Neural progenitor cell (in vitro differentiated cells): ENCODE data around the gene CFAP44. TPM values are rescaled to one million over a fixed set of nuclear protein-coding genes. Genes with fewer than 3 reads are reported as not detected.
"Not testable (repeated sequence)": the region's sequence is repeated elsewhere in the genome, so short reads cannot be mapped to it uniquely, and the experiment has no call there.

Source experiments
- DNase-seq: peaks from one replicate; pipeline ENCODE4 v3.0.0-alpha.2; 2016; ENCODE audit warnings: low spot score
- H2AFZ ChIP-seq: fragments of 200-600 bp; sonication (generic); replicated peaks from 2 replicates; pipeline ENCODE4 v1.6.1; 2016; ENCODE audit warnings: antibody characterized with exemption
- H3F3A ChIP-seq: fragments of 200-600 bp; sonication (generic); 2 replicates; pipeline ENCODE4 v1.6.1; 2016; ENCODE audit warnings: antibody characterized with exemption, low read depth
- H3K27ac ChIP-seq: fragments of 200-600 bp; sonication (generic); 2 replicates; pipeline ENCODE4 v1.5.1; 2016; ENCODE audit warnings: mild to moderate bottlenecking
- H3K27me3 ChIP-seq: fragments of 200-600 bp; sonication (generic); 2 replicates; pipeline ENCODE4 v1.6.1; 2016; ENCODE audit warnings: mild to moderate bottlenecking, moderate library complexity
- H3K36me3 ChIP-seq: fragments of 200-600 bp; sonication (generic); 2 replicates; pipeline ENCODE4 v1.5.1; 2016
- H3K4me1 ChIP-seq: fragments of 200-600 bp; sonication (generic); 2 replicates; pipeline ENCODE4 v1.6.1; 2016; ENCODE audit warnings: mixed run types
- H3K4me2 ChIP-seq: fragments of 200-600 bp; sonication (generic); 2 replicates; pipeline ENCODE4 v1.6.1; 2016
- H3K4me3 ChIP-seq: fragments of 200-600 bp; sonication (generic); 2 replicates; pipeline ENCODE4 v1.5.1; 2016
- H3K79me2 ChIP-seq: fragments of 200-600 bp; sonication (generic); 2 replicates; pipeline ENCODE4 v1.6.1; 2016; ENCODE audit warnings: low read depth
- H3K9ac ChIP-seq: fragments of 200-600 bp; sonication (generic); 2 replicates; pipeline ENCODE4 v1.6.1; 2016
- H3K9me3 ChIP-seq: fragments of 200-600 bp; sonication (generic); 2 replicates; pipeline ENCODE4 v1.5.1; 2016; ENCODE audit warnings: low read depth
- H4K20me1 ChIP-seq: fragments of 200-600 bp; sonication (generic); 2 replicates; pipeline ENCODE4 v1.6.1; 2016; ENCODE audit warnings: low read depth
- H3K27ac Mint-ChIP-seq: 3 replicates; pipeline ENCODE4 v1.8.0; 2021; ENCODE audit warnings: mixed read lengths
- H3K27me3 Mint-ChIP-seq: 2 replicates; pipeline ENCODE4 v1.8.0; 2022; ENCODE audit warnings: low read depth, mild to moderate bottlenecking, inconsistent platforms, moderate library complexity, mixed read lengths; ENCODE audit not compliant: insufficient read depth
- H3K36me3 Mint-ChIP-seq: 3 replicates; pipeline ENCODE4 v1.8.0; 2021; ENCODE audit warnings: mixed read lengths
- H3K4me1 Mint-ChIP-seq: 3 replicates; pipeline ENCODE4 v1.8.0; 2021; ENCODE audit warnings: mixed read lengths
- H3K4me3 Mint-ChIP-seq: 3 replicates; pipeline ENCODE4 v1.8.0; 2021; ENCODE audit warnings: mild to moderate bottlenecking, moderate library complexity, mixed read lengths
- H3K9me3 Mint-ChIP-seq: 3 replicates; pipeline ENCODE4 v1.8.0; 2020; ENCODE audit warnings: mixed read lengths
- CTCF ChIP-seq: fragments of 200-600 bp; sonication (generic); IDR thresholded peaks from 2 replicates; pipeline ENCODE4 v1.5.1; 2017; ENCODE audit warnings: antibody characterized with exemption, mild to moderate bottlenecking
- EZH2 ChIP-seq: fragments of 200-600 bp; sonication (generic); IDR thresholded peaks from 2 replicates; pipeline ENCODE4 v1.6.1; 2017; ENCODE audit warnings: antibody characterized with exemption, mild to moderate bottlenecking, moderate library complexity
- EZH2phosphoT487 ChIP-seq: fragments of 200-600 bp; sonication (generic); IDR thresholded peaks from 2 replicates; pipeline ENCODE4 v1.6.1; 2017; ENCODE audit warnings: antibody characterized with exemption
- total RNA-seq: library from RNA; depleted of rRNA; stranded (reverse); fragments of >200 nt; gene quantifications from 2 replicates; pipeline ENCODE4 v1.2.3, GENCODE V29; 2015; ENCODE audit warnings: low replicate concordance

CFAP44 gene
- total RNA-seq, 1 donor from 2014 or later = 8.3 TPM

- Histone ChIP-seq H3K4me1 (no peaks in the 10 kb centered on the region), H3K9ac (no peak overlapping the region), H3K27me3 (no peaks in the 10 kb centered on the region), H3K4me2 (no peak overlapping the region), H3K9me3 (no peaks in the 10 kb centered on the region), H3K27ac (no peak overlapping the region), H3F3A (no peaks in the 10 kb centered on the region), H3K79me2 (no peaks in the 10 kb centered on the region), H3K4me3 (no peak overlapping the region), H4K20me1 (no peaks in the 10 kb centered on the region), H2AFZ (no peak overlapping the region), H3K36me3 (peaks cover 22% of the 10 kb centered on the region)
- TF ChIP-seq EZH2phosphoT487 = no peak
- TF ChIP-seq EZH2 = no peak
- TF ChIP-seq CTCF = no peak
- no peak overlapping the region for H3K27ac Mint-ChIP-seq
- DNase-seq = no peak
- H3K4me1 Mint-ChIP-seq = no peaks in the 10 kb centered on the region
- H3K4me3 Mint-ChIP-seq = no peak overlapping the region
- peaks cover 58% of the 10 kb centered on the region for H3K36me3 Mint-ChIP-seq
- peaks cover 2% of the 10 kb centered on the region for H3K27me3 Mint-ChIP-seq
- peaks cover 2% of the 10 kb centered on the region for H3K9me3 Mint-ChIP-seq
These were observed 20.2 kb upstream of the CFAP44 start for GRCh38 chr3:113461488-113461887.

DNA sequence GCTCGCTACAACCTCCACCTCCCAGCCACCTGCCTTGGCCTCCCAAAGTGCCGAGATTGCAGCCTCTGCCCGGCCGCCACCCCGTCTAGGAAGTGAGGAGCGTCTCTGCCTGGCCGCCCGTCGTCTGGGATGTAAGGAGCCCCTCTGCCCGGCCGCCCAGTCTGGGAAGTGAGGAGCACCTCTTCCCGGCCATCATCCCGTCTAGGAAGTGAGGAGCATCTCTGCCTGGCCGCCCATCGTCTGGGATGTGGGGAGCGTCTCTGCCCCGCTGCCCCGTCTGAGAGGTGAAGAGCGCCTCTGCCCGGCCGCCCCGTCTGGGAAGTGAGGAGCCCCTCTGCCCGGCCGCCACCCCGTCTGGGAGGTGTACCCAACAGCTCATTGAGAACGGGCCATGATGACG is 17.3 kb upstream of the CFAP44 start:
- H3K27me3 Mint-ChIP-seq, H3K4me1 Mint-ChIP-seq: not testable (repeated sequence)

GRCh38 chr3:113455446-113455845 is 14.2 kb upstream of the CFAP44 start:
- H3K79me2 ChIP-seq = no peaks in the 10 kb centered on the region
- H3K27me3 ChIP-seq = no peaks in the 10 kb centered on the region
- no peaks in the 10 kb centered on the region for H3K4me1 ChIP-seq
- Mint-ChIP-seq H3K27me3 (peaks cover 2% of the 10 kb centered on the region), H3K36me3 (peaks cover 43% of the 10 kb centered on the region), H3K4me1 (no peaks in the 10 kb centered on the region), H3K9me3 (peaks cover 2% of the 10 kb centered on the region), H3K27ac (no peak overlapping the region), H3K4me3 (no peak overlapping the region)
- no peak overlapping the region for H3K9ac ChIP-seq
- H2AFZ ChIP-seq = no peak overlapping the region
- H3F3A ChIP-seq = no peaks in the 10 kb centered on the region
- H3K9me3 ChIP-seq = no peaks in the 10 kb centered on the region
- no peak overlapping the region for H3K4me2 ChIP-seq
- H3K27ac ChIP-seq = no peak overlapping the region
- TF ChIP-seq EZH2phosphoT487 = no peak
- TF ChIP-seq EZH2 = no peak
- TF ChIP-seq CTCF = no peak
- no peaks in the 10 kb centered on the region for H4K20me1 ChIP-seq
- H3K4me3 ChIP-seq = no peak overlapping the region
- no peak for DNase-seq
- peaks cover 15% of the 10 kb centered on the region for H3K36me3 ChIP-seq

More for the DNA sequence above, 17.3 kb upstream of the CFAP44 start:
- H3K36me3 Mint-ChIP-seq = peaks cover 48% of the 10 kb centered on the region
- not testable (repeated sequence) for H3K9me3 Mint-ChIP-seq, H3K9ac ChIP-seq, H3K27me3 ChIP-seq, H3K27ac Mint-ChIP-seq, H3K4me2 ChIP-seq, DNase-seq, H3K79me2 ChIP-seq, H3K9me3 ChIP-seq, H3K4me3 Mint-ChIP-seq, H3K4me1 ChIP-seq, H3F3A ChIP-seq, H3K4me3 ChIP-seq, H4K20me1 ChIP-seq, H2AFZ ChIP-seq, H3K27ac ChIP-seq
- H3K36me3 ChIP-seq = peaks cover 25% of the 10 kb centered on the region

DNA sequence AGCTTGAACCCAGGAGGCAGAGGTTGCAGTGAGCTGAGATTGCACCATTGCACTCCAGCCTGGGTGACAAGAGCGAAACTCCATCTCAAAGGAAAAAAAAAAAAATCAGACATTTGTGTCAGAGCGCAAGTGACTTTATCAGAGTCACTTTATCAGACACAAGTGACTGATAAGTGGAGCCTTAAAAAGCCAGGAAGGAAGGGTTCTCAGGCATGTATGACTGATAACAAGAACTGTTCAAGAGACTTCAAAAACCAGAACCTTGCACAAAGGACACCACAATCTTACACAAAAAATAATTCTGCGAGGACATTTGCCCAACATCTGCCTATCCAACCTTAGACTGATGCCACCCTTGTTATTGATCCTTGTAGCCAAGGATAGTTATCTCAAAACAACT is 13.3 kb upstream of the CFAP44 start:
- peaks cover 2% of the 10 kb centered on the region for H3K27me3 Mint-ChIP-seq
- H3K36me3 ChIP-seq = peaks cover 8% of the 10 kb centered on the region
- H3K9me3 Mint-ChIP-seq = peaks cover 2% of the 10 kb centered on the region
- H3K27me3 ChIP-seq = no peaks in the 10 kb centered on the region
- H3K27ac Mint-ChIP-seq = no peak overlapping the region
- H3K4me1 ChIP-seq = no peaks in the 10 kb centered on the region
- no peak overlapping the region for H3K9ac ChIP-seq
- no peak overlapping the region for H2AFZ ChIP-seq
- H3K4me3 Mint-ChIP-seq = no peak overlapping the region
- H3K36me3 Mint-ChIP-seq = peaks cover 36% of the 10 kb centered on the region
- no peak overlapping the region for H3K27ac ChIP-seq
- H3K4me2 ChIP-seq = no peak overlapping the region
- no peaks in the 10 kb centered on the region for H3K9me3 ChIP-seq
- TF ChIP-seq EZH2phosphoT487 (no peak), EZH2 (no peak), CTCF (no peak)
- H4K20me1 ChIP-seq = no peaks in the 10 kb centered on the region
- no peak overlapping the region for H3K4me3 ChIP-seq
- no peaks in the 10 kb centered on the region for H3K79me2 ChIP-seq
- DNase-seq = no peak
- H3K4me1 Mint-ChIP-seq = no peaks in the 10 kb centered on the region
- no peaks in the 10 kb centered on the region for H3F3A ChIP-seq
